H1 (cell line): ENCODE results near the gene NEDD4L. TPM values are rescaled to one million over a fixed set of nuclear protein-coding genes. Genes with fewer than 3 reads are reported as not detected.

ENCODE experiments used
- CHD2 ChIP-seq: IDR thresholded peaks from 2 replicates; pipeline ENCODE4 v1.6.1; 2012; ENCODE audit warnings: low read length, improper control_type of control experiment
- SIX5 ChIP-seq: IDR thresholded peaks from 2 replicates; pipeline ENCODE4 v1.6.1; 2011; ENCODE audit warnings: mild to moderate bottlenecking, low read depth, low read length
- polyA plus RNA-seq, 7 experiments: library from polyadenylated mRNA; depleted of rRNA in 3 of 7; stranded (reverse) in 5 of 7; unstranded in 2 of 7; fragments of >200 nt in 5 of 7; fragments of 200-250 nt in 2 of 7; gene quantifications; 1 replicate in 5 of 7; 2 replicates in 1 of 7; 4 replicates in 1 of 7; pipeline versions ENCODE4 v1.2.1 to v1.2.3, GENCODE V29; 2011 to 2013; ENCODE audit warnings: missing spikeins in 2 of 7, mixed read lengths in 2 of 7
- total RNA-seq: library from RNA; stranded (reverse); fragmentation: NEBNext Ultra II Directional; extraction: Animal tissue kit (Norgen Biotek cat#: 25700); gene quantifications from 2 replicates; pipeline ENCODE4 v1.2.1, GENCODE V29; 2021

Gene NEDD4L
- total and polyA plus RNA-seq, 2 of the 8 experiments (the other 6 are each of a cell fraction or from before 2014, with no cell fraction given), result 37.3 to 69.8 TPM

DNA sequence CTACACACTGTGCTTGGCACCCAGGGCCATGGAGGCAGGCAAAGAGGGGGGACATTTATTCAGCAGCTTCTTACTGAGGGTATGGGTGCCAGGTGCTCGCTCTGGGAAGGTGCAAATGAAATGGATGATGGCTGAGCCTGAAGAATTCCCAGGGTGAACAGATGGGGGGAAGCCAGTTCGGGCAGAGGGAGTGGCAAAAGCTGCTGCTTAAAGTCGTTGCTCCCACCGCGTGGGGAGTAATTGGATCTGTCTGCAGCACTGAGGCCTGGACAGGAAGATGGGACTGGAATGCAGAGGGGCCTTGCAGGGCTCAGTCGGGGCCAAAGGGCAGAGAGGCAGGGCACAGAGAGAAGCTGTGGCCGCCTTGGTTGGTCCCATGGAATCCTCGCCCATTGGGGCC, 51.2 kb downstream of the NEDD4L start (continued):
- TF ChIP-seq CHD2 (no peak), SIX5 (no peak)
